B cell (primary cell): ENCODE measurements around the gene ZSCAN12. TPM values are rescaled to one million over a fixed set of nuclear protein-coding genes. Genes with fewer than 3 reads are reported as not detected.

Experiments
- ATAC-seq: fragments of 200-7000 bp; cut with Tn5 transposase; one replicate; pipeline ENCODE4 v1.10.0; 2021; ENCODE audit warnings: low read depth, mild to moderate bottlenecking, moderate number of reproducible peaks, moderate library complexity
- CTCF ChIA-PET: fragments of 350-600 bp; sonication (Branson Sonifier 250); formaldehyde crosslinking; loops from one replicate; lab custom pipeline; 2021; ENCODE audit warnings: antibody characterized with exemption, inconsistent platforms; lab: Charles Lee
- POLR2A ChIA-PET: fragments of 350-600 bp; sonication (Branson Sonifier 250); formaldehyde crosslinking; loops from one replicate; lab custom pipeline; 2021; ENCODE audit warnings: antibody characterized with exemption; lab: Charles Lee
- DNase-seq: peaks from one replicate; pipeline ENCODE4 v3.0.0; 2013
- H2AFZ ChIP-seq: 2 replicates; pipeline ENCODE4 v1.6.1; 2012; ENCODE audit warnings: mild to moderate bottlenecking, low read depth, low read length; ENCODE audit not compliant: insufficient read depth, poor library complexity, severe bottlenecking
- H3K27ac ChIP-seq, 2 donors: 1 replicate in 1 of 2; 2 replicates in 1 of 2; pipeline ENCODE4 v1.5.1; 2012 to 2013; ENCODE audit warnings: low read length in 2 of 2, mild to moderate bottlenecking in 2 of 2, moderate library complexity in 1 of 2
- H3K27me3 ChIP-seq, 4 experiments: fragments of 200-600 bp in 1 of 4; sonication (generic) in 1 of 4; replicated peaks in 1 of 4; 1 replicate in 2 of 4; 2 replicates in 2 of 4; pipeline versions ENCODE4 v1.6.1 to v1.7.0; 2013 to 2016; ENCODE audit warnings: low read length in 3 of 4, mild to moderate bottlenecking in 2 of 4, mixed read lengths in 1 of 4, moderate library complexity in 1 of 4; ENCODE audit not compliant: insufficient read depth in 4 of 4, control insufficient read depth in 3 of 4; ENCODE audit errors: control extremely low read depth in 1 of 4
- H3K36me3 ChIP-seq, 2 experiments: replicated peaks in 1 of 2; 1 replicate in 1 of 2; 2 replicates in 1 of 2; pipeline versions ENCODE4 v1.6.1 to v1.7.1; 2013; ENCODE audit warnings: low read length in 1 of 2; ENCODE audit not compliant: insufficient read depth in 2 of 2, control insufficient read depth in 1 of 2; ENCODE audit errors: control extremely low read depth in 1 of 2, extremely low read depth in 1 of 2
- H3K4me1 ChIP-seq, 2 donors: fragments of 200-600 bp in 1 of 2; sonication (generic) in 1 of 2; 1 replicate in 1 of 2; 2 replicates in 1 of 2; pipeline versions ENCODE4 v1.5.1 to v1.6.1; 2013 to 2017; ENCODE audit warnings: low read length in 2 of 2; ENCODE audit not compliant: control insufficient read depth in 2 of 2, insufficient read depth in 2 of 2
- H3K4me2 ChIP-seq: replicated peaks from 2 replicates; pipeline ENCODE3; 2012; ENCODE audit warnings: mild to moderate bottlenecking, low read depth, low read length; ENCODE audit not compliant: poor library complexity, severe bottlenecking
- H3K4me3 ChIP-seq, 5 experiments: fragments of 200-600 bp in 1 of 5; sonication (generic) in 1 of 5; 1 replicate in 3 of 5; 2 replicates in 2 of 5; pipeline versions ENCODE4 v1.5.1 to v1.7.0; 2011 to 2016; ENCODE audit warnings: low read length in 4 of 5, mild to moderate bottlenecking in 4 of 5, low read depth in 2 of 5, control low read depth in 1 of 5, moderate library complexity in 1 of 5; ENCODE audit not compliant: insufficient read depth in 1 of 5; ENCODE audit errors: control extremely low read depth in 1 of 5, extremely low read depth in 1 of 5
- H3K79me2 ChIP-seq: fragments of 200-600 bp; sonication (generic); one replicate; pipeline ENCODE4 v1.6.0; 2016; ENCODE audit warnings: low read length; ENCODE audit not compliant: control insufficient read depth, insufficient read depth
- H3K9ac ChIP-seq: fragments of 200-600 bp; sonication (generic); 2 replicates; pipeline ENCODE4 v1.6.1; 2017; ENCODE audit warnings: mild to moderate bottlenecking, low read length, moderate library complexity
- H3K9me3 ChIP-seq, 3 donors: one replicate each; pipeline versions ENCODE4 v1.6.1 to v1.7.1; 2013; ENCODE audit warnings: low read length in 2 of 3; ENCODE audit not compliant: control insufficient read depth in 2 of 3, insufficient read depth in 1 of 3; ENCODE audit errors: control extremely low read depth in 1 of 3
- H4K20me1 ChIP-seq: 2 replicates; pipeline ENCODE4 v1.6.0; 2012; ENCODE audit warnings: mild to moderate bottlenecking, low read length; ENCODE audit not compliant: insufficient read depth, control insufficient read depth, poor library complexity, severe bottlenecking
- H3K27ac Mint-ChIP-seq: one replicate; pipeline ENCODE4 v1.8.0; 2021; ENCODE audit warnings: mixed read lengths
- H3K27me3 Mint-ChIP-seq: one replicate; pipeline ENCODE4 v1.8.0; 2021; ENCODE audit warnings: mixed read lengths
- H3K4me1 Mint-ChIP-seq: one replicate; pipeline ENCODE4 v1.8.0; 2021; ENCODE audit warnings: mixed read lengths
- H3K4me3 Mint-ChIP-seq: one replicate; pipeline ENCODE4 v1.8.0; 2021; ENCODE audit warnings: mixed read lengths
- H3K9me3 Mint-ChIP-seq: one replicate; pipeline ENCODE4 v1.8.0; 2022; ENCODE audit warnings: mixed read lengths; ENCODE audit not compliant: insufficient read depth
- EZH2 ChIP-seq: IDR thresholded peaks from 2 replicates; pipeline ENCODE4 v1.6.1; 2012; ENCODE audit warnings: borderline replicate concordance, low read depth, mild to moderate bottlenecking, moderate library complexity, low read length; ENCODE audit not compliant: insufficient read depth, poor library complexity, severe bottlenecking
- WGBS: methylation state at CpG from one replicate; pipeline ENCODE4 v1.1.5; 2013; ENCODE audit warnings: missing lambda C conversion rate; ENCODE audit not compliant: insufficient coverage; 5-methylcytosine and 5-hydroxymethylcytosine counted together
- intact Hi-C: fragments of 100-400 bp; cut with micrococcal nuclease; formaldehyde crosslinking; loops from one replicate; pipeline ENCODE4 v1.10.0; 2022
- polyA plus RNA-seq: library from polyadenylated mRNA; depleted of rRNA; stranded (reverse); fragments of >200 nt; gene quantifications from 2 replicates; pipeline ENCODE4 v1.2.3, GENCODE V29; 2012
- total RNA-seq, 2 donors: library from RNA; stranded (reverse); fragments of 120-200 nt in 1 of 2; gene quantifications; 1 replicate in 1 of 2; 2 replicates in 1 of 2; pipeline versions ENCODE4 v1.2.3 to v1.2.4, GENCODE V29; 2013 to 2022
- TF ChIP-seq, protein P1 (sequence below): fragments of 200-600 bp; IDR thresholded peaks from one replicate; pipeline ENCODE4 v1.8.0; 2022; ENCODE audit warnings: antibody characterized with exemption, mild to moderate bottlenecking

ZSCAN12 gene
- total and polyA plus RNA-seq, 2 donors (not counting 1 experiment from before 2014, with no cell fraction given): 3.5 to 14.8 TPM

- Histone ChIP-seq H3K79me2 (peaks cover 72% of the 10 kb centered on the region), H3K36me3 (no peaks in the 10 kb centered on the region), H3K9ac (no peak overlapping the region), H3K4me1 (peaks cover 11 to 24% of the 10 kb centered on the region in 2 donors), H4K20me1 (peaks cover 13% of the 10 kb centered on the region), H3K9me3 (peaks cover 0 to 12% (median 0%) of the 10 kb centered on the region in 3 donors), H3K4me2 (peak overlapping the region; percentile 74), H3K27ac (no peak overlapping the region), H2AFZ (no peak overlapping the region), H3K27me3 (no peaks in the 10 kb centered on the region), H3K4me3 (no peak overlapping the region)
- peak overlapping the region; percentile 5 for H3K27ac Mint-ChIP-seq
- DNase-seq: no peak
- intact Hi-C loops: no loop called here
- POLR2A ChIA-PET: interaction anchor here (0.6 to 0.7 kb wide), 2 partner anchors 453 to 464 kb away, joined by 3 to 5 read pairs; a partner anchor contains a TSS
- peaks cover 28% of the 10 kb centered on the region for H3K4me1 Mint-ChIP-seq
- no peaks in the 10 kb centered on the region for H3K9me3 Mint-ChIP-seq
- TF ChIP-seq, protein P1, sequence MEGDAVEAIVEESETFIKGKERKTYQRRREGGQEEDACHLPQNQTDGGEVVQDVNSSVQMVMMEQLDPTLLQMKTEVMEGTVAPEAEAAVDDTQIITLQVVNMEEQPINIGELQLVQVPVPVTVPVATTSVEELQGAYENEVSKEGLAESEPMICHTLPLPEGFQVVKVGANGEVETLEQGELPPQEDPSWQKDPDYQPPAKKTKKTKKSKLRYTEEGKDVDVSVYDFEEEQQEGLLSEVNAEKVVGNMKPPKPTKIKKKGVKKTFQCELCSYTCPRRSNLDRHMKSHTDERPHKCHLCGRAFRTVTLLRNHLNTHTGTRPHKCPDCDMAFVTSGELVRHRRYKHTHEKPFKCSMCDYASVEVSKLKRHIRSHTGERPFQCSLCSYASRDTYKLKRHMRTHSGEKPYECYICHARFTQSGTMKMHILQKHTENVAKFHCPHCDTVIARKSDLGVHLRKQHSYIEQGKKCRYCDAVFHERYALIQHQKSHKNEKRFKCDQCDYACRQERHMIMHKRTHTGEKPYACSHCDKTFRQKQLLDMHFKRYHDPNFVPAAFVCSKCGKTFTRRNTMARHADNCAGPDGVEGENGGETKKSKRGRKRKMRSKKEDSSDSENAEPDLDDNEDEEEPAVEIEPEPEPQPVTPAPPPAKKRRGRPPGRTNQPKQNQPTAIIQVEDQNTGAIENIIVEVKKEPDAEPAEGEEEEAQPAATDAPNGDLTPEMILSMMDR: no peak
- no peak for TF ChIP-seq EZH2
- peak overlapping the region; percentile 99 for H3K4me3 Mint-ChIP-seq
- H3K27me3 Mint-ChIP-seq: no peaks in the 10 kb centered on the region
- 95% methylated on average over 9 of the region's 10 CpGs for WGBS
- CTCF ChIA-PET: interaction anchor here (0.9 to 4.5 kb wide), 26 partner anchors 11 to 1195 kb away, joined by 3 to 37 read pairs (median 6); partner anchors contain the start of genes PGBD1, ZKSCAN4, ZKSCAN8 and ZSCAN16
- ATAC-seq: no peak
These were observed 44.6 kb downstream of the ZSCAN12 start for GRCh38 chr6:28354688-28355554.
